8988T (cell line): Measurements from ENCODE around the gene CRKL.
"Not testable (repeated sequence)": the region's sequence is repeated elsewhere in the genome, so short reads cannot be mapped to it uniquely, and the experiment has no call there.

Experiments
- DNase-seq: peaks from one replicate; pipeline ENCODE4 v3.0.0; 2011

The CRKL gene

GRCh38 chr22:20901093-20902033, 15.8 kb upstream of the CRKL start:
- not testable (repeated sequence) for DNase-seq

- no peak for DNase-seq
These were observed 14.1 kb upstream of the CRKL start for GRCh38 chr22:20903093-20903492.

- no peak for DNase-seq
These were observed 12.9 kb upstream of the CRKL start for GRCh38 chr22:20904008-20904979.

GRCh38 chr22:20904980-20905355, 12.2 kb upstream of the CRKL start:
- DNase-seq = no peak

GRCh38 chr22:20905415-20906386, 11.5 kb upstream of the CRKL start:
- no peak for DNase-seq

- no peak for DNase-seq
These were observed 10.8 kb upstream of the CRKL start for GRCh38 chr22:20906387-20906767.

GRCh38 chr22:20908717-20909116, 8.5 kb upstream of the CRKL start:
- not testable (repeated sequence) for DNase-seq

- DNase-seq = no peak
These were observed 7.5 kb upstream of the CRKL start for GRCh38 chr22:20909543-20910303.

- no peak for DNase-seq
These were observed 4.7 kb upstream of the CRKL start for GRCh38 chr22:20912494-20912893.

GRCh38 chr22:20918663-20919218, 1.5 kb downstream of the CRKL start:
- no peak for DNase-seq

GRCh38 chr22:20919718-20920117, 2.5 kb downstream of the CRKL start:
- DNase-seq = no peak

- no peak for DNase-seq
These were observed 3.6 kb downstream of the CRKL start for GRCh38 chr22:20920881-20921203.

GRCh38 chr22:20922141-20922751, 5.0 kb downstream of the CRKL start:
- DNase-seq = no peak

GRCh38 chr22:20926243-20926642, 9.0 kb downstream of the CRKL start:
- DNase-seq = no peak

- DNase-seq = no peak
These were observed 10.8 kb downstream of the CRKL start for GRCh38 chr22:20927940-20928572.

- DNase-seq = no peak
These were observed 11.4 kb downstream of the CRKL start for GRCh38 chr22:20928573-20928967.

- no peak for DNase-seq
These were observed 12.8 kb downstream of the CRKL start for GRCh38 chr22:20930004-20930403.

GRCh38 chr22:20930435-20930834, 13.2 kb downstream of the CRKL start:
- DNase-seq = not testable (repeated sequence)

GRCh38 chr22:20931126-20931654, 14.0 kb downstream of the CRKL start:
- DNase-seq = no peak

GRCh38 chr22:20933910-20934309, 16.7 kb downstream of the CRKL start:
- no peak for DNase-seq
